ENCODE data around the gene CCDC9.

DNA sequence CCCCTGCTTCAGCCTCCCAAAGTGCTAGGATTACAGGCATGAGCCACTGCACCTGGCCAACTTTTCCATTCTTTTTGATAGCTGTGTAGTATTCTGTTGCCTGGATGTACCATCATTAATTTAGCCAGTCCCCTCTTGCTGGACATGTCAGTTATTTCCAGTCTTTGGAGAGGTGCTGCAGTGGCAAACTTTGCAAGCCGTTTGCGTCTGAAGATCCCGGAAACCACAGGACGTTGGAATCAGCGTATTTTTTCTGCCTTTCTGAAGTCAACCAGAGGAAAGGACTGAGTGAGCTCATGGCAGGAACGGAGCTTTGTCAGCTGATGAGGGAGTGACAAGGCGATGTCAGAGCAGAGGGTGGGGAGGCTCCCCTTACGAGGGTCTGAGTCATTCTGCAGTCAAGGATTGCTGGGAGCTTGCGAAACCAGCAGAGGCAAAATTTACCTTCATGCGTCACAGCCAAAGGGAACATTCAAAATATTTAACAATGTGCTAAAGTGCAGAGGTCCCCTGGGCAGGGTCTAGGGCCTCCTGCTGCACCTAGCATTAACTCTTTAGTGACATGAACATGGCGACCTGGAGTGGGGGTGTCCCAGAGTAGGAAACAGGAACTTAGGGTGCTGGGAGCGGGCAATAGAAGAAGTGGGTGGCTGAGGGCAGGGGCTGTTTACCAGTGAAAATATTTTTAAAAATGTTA, 58.9 kb downstream of the CCDC9 start:
- TF ChIP-seq EP300 (IDR thresholded peaks at IDR 0.05; ENCODE audit: borderline replicate concordance in 1 of 2, low read depth in 2 of 2, low read length in 2 of 2) (no peak), CHD7 (IDR thresholded peaks at IDR 0.05; ENCODE audit: insufficient replicate concordance, low read length) (no peak), POLR2A (IDR thresholded peaks at IDR 0.05; ENCODE audit: control extremely low read depth in 1 of 2, low read depth in 2 of 2, low read length in 2 of 2) (no peak), MAX (IDR thresholded peaks at IDR 0.05) (no peak), ATF3 (IDR thresholded peaks at IDR 0.05; ENCODE audit: insufficient read depth, low read depth, low read length) (no peak), POLR2AphosphoS5 (IDR thresholded peaks at IDR 0.05; ENCODE audit: low read depth, low read length) (no peak)
- TF ChIP-seq, protein P1, sequence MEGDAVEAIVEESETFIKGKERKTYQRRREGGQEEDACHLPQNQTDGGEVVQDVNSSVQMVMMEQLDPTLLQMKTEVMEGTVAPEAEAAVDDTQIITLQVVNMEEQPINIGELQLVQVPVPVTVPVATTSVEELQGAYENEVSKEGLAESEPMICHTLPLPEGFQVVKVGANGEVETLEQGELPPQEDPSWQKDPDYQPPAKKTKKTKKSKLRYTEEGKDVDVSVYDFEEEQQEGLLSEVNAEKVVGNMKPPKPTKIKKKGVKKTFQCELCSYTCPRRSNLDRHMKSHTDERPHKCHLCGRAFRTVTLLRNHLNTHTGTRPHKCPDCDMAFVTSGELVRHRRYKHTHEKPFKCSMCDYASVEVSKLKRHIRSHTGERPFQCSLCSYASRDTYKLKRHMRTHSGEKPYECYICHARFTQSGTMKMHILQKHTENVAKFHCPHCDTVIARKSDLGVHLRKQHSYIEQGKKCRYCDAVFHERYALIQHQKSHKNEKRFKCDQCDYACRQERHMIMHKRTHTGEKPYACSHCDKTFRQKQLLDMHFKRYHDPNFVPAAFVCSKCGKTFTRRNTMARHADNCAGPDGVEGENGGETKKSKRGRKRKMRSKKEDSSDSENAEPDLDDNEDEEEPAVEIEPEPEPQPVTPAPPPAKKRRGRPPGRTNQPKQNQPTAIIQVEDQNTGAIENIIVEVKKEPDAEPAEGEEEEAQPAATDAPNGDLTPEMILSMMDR (IDR thresholded peaks at IDR 0.05; ENCODE audit: control extremely low read depth in 1 of 3, insufficient read depth in 1 of 3, low read depth in 1 of 3, low read length in 3 of 3) = no peak

Measured in H1 (cell line).